ENCODE data around the gene RYR2. TPM values are rescaled to one million over a fixed set of nuclear protein-coding genes. Genes with fewer than 3 reads are reported as not detected.

RYR2 gene
- total and polyA plus RNA-seq, 2 of the 8 experiments (the other 6 are each of a cell fraction or from before 2014, with no cell fraction given), result 1.3 to 4.4 TPM

GRCh38 chr1:237282208-237282783 lies 240.3 kb downstream of the RYR2 start:
- H3K23me2 ChIP-seq (ENCODE audit: low read depth, low read length), result no peaks in the 10 kb centered on the region
- H3K27me3 ChIP-seq (replicated peaks in 1 of 4; ENCODE audit: control insufficient read depth in 3 of 4, extremely low read depth in 1 of 4, insufficient read depth in 3 of 4, low read length in 3 of 4), result no peaks in the 10 kb centered on the region
- no peak overlapping the region for H2BK120ac ChIP-seq (replicated peaks; ENCODE audit: low read depth, low read length)
- no peaks in the 10 kb centered on the region for H3K79me2 ChIP-seq (ENCODE audit: control insufficient read depth in 1 of 2, insufficient read depth in 2 of 2, low read length in 2 of 2)
- H2BK12ac ChIP-seq (ENCODE audit: low read depth, low read length), result no peak overlapping the region
- DNase-seq (ENCODE audit: low read depth in 1 of 2, low spot score in 2 of 2) (no peak), FAIRE-seq (no peak)
- no peaks in the 10 kb centered on the region for H3K79me1 ChIP-seq (ENCODE audit: low read depth, low read length)
- no peak overlapping the region for H3K4ac ChIP-seq (replicated peaks; ENCODE audit: insufficient read length, low read depth, low read length)
- H2AFZ ChIP-seq (ENCODE audit: low read length), result no peak overlapping the region
- no peak overlapping the region for H4K5ac ChIP-seq (ENCODE audit: insufficient read length, low read depth, low read length)
- no peak overlapping the region for H4K8ac ChIP-seq (ENCODE audit: extremely low read depth, insufficient read depth, low read length)
- no peak overlapping the region for H3K23ac ChIP-seq (ENCODE audit: insufficient read length)
- H3K9me3 ChIP-seq (ENCODE audit: insufficient read depth in 2 of 2, low read depth in 1 of 2, low read length in 1 of 2), result no peaks in the 10 kb centered on the region
- H2AK5ac ChIP-seq (ENCODE audit: low read depth, low read length), result no peak overlapping the region
- H4K20me1 ChIP-seq (replicated peaks in 1 of 2; ENCODE audit: control insufficient read depth in 1 of 2, insufficient read depth in 2 of 2, low read length in 2 of 2), result no peaks in the 10 kb centered on the region
- H3K14ac ChIP-seq (ENCODE audit: insufficient read length), result no peak overlapping the region
- no peak overlapping the region for H3K56ac ChIP-seq (replicated peaks; ENCODE audit: insufficient read length, low read depth, low read length)
- TF ChIP-seq RBBP5 (IDR thresholded peaks at IDR 0.05; ENCODE audit: borderline replicate concordance, low read depth, low read length), result no peak
- no peak for TF ChIP-seq SIN3A (conservative IDR thresholded peaks at IDR 0.05 in 1 of 2, IDR thresholded peaks at IDR 0.05 in 1 of 2; ENCODE audit: low read depth in 1 of 2, low read length in 2 of 2)
- TF ChIP-seq KDM1A (IDR thresholded peaks at IDR 0.05; ENCODE audit: borderline replicate concordance, low read length), result no peak
- TF ChIP-seq CTBP2 (IDR thresholded peaks at IDR 0.05; ENCODE audit: borderline replicate concordance, insufficient read depth, insufficient read length, low read length), result no peak
- TF ChIP-seq EGR1 (IDR thresholded peaks at IDR 0.05; ENCODE audit: borderline replicate concordance, low read depth, low read length), result no peak
- no peak for TF ChIP-seq CEBPB (IDR thresholded peaks at IDR 0.05; ENCODE audit: low read depth, low read length)
- no peak for TF ChIP-seq SRF (IDR thresholded peaks at IDR 0.05; ENCODE audit: low read depth, low read length)
- TF ChIP-seq, protein P1, sequence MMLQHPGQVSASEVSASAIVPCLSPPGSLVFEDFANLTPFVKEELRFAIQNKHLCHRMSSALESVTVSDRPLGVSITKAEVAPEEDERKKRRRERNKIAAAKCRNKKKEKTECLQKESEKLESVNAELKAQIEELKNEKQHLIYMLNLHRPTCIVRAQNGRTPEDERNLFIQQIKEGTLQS (IDR thresholded peaks at IDR 0.05; ENCODE audit: insufficient read depth, low read depth, low read length), result no peak
- no peak for TF ChIP-seq EP300 (IDR thresholded peaks at IDR 0.05; ENCODE audit: borderline replicate concordance in 1 of 2, low read depth in 2 of 2, low read length in 2 of 2)
- no peak for TF ChIP-seq ASH2L (IDR thresholded peaks at IDR 0.05; ENCODE audit: low read length)
- no peaks in the 10 kb centered on the region for H3K36me3 ChIP-seq (ENCODE audit: control insufficient read depth in 2 of 4, insufficient read depth in 4 of 4, low read length in 3 of 4)
- POLR2A ChIA-PET (ENCODE audit: partially characterized antibody), result interaction anchor here (0.6 to 1.2 kb wide), 2 partner anchors 10 to 487 kb away, joined by 3 to 4 read pairs; partner anchors contain the start of gene MTR
- WGBS, 2 experiments (ENCODE audit: extremely low coverage in 1 of 2, insufficient coverage in 1 of 2, insufficient read length in 1 of 2, insufficient replicate concordance in 2 of 2, low coverage in 1 of 2, low lambda C conversion rate in 2 of 2, missing lambda C conversion rate in 1 of 2), result 90 to 100% methylated on average over 1 to 3 of the region's 3 CpGs
- H2BK20ac ChIP-seq (ENCODE audit: low read length), result no peak overlapping the region
- no peak overlapping the region for H3K9ac ChIP-seq (replicated peaks in 1 of 4; ENCODE audit: extremely low read depth in 1 of 4, low read depth in 3 of 4, low read length in 3 of 4)
- H2BK15ac ChIP-seq (ENCODE audit: low read length), result no peak overlapping the region
- no peak overlapping the region for H2BK5ac ChIP-seq (ENCODE audit: low read depth, low read length)
- CTCF ChIA-PET (ENCODE audit: partially characterized antibody), result interaction anchor here (0.6 to 1.5 kb wide), 3 partner anchors 18 to 258 kb away, joined by 3 to 5 read pairs (median 3); no protein-coding TSS in a partner anchor
- H3K4me2 ChIP-seq (ENCODE audit: insufficient read depth in 1 of 2, low read depth in 2 of 2, low read length in 2 of 2), result no peak overlapping the region
- H3K4me1 ChIP-seq (replicated peaks in 1 of 4; ENCODE audit: control insufficient read depth in 3 of 4, insufficient read depth in 4 of 4, low read length in 3 of 4), result peaks cover 0 to 4% (median 0%) of the 10 kb centered on the region in 4 experiments; a peak in 1 of 7 replicates
- H4K91ac ChIP-seq (replicated peaks; ENCODE audit: insufficient read length, low read length), result no peak overlapping the region
- no peak overlapping the region for H3K4me3 ChIP-seq (ENCODE audit: extremely low read depth in 1 of 4, insufficient read depth in 2 of 4, low read depth in 3 of 4, low read length in 4 of 4)
- H3K27ac ChIP-seq (ENCODE audit: low read depth, low read length), result no peak overlapping the region
- no peak overlapping the region for H3K18ac ChIP-seq (ENCODE audit: extremely low read depth, low read length)
